GM21381 (cell line): ENCODE data around the gene QARS1.

Experiments
- ATAC-seq: cut with Tn5 transposase; IDR thresholded peaks from one replicate; pipeline ENCODE4 v1.9.1; 2021; ENCODE audit warnings: mild to moderate bottlenecking, moderate library complexity; ENCODE audit not compliant: unreplicated experiment

Gene QARS1

DNA sequence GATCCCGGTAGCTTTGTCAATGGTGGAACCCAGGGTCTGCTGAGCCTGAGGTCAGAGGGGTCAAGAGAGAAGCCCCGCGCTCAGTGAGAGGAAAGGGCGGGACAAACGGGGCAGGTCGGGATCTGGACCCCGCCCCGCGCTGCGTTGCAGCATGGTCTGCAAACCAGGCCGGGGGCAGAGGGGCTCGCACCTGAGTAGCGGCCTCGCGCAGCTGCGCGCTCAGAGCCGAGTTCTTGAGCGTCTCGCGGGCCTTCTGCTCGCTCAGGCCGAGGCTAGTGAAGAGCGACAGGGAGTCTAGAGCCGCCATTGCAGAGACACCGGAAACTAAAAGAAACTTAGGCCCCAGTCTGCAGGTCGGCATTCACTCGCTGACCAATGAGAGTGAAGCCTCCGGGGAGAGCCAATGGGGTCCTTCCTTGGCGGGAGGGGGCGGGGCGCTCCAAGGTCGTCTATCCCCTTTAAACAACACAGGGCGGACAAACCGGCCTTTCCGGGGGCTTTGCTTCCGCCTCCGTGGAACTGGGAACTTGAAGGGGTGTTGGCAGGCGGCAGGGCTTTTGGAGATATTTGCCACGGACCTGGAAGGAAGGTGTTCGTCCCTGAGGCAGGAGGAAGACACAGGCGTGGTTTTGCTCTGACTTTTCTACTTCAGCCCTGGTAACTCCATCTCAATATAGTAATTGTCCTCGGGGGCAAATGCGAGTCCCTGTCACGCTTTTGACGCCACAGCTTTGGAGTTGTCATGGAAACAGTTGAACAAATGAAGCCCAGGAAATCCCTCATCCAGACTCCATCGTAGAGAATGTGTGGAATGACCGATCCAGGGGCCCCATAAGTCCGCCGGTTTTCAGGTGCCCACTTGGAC, at the start of gene QARS1:
Gene QARS1, minus strand, starts transcription at position 331 of the 865 bp plus-strand sequence. Its CDS starts 24 bp downstream, at position 307.
- peak; percentile 81 for ATAC-seq

DNA sequence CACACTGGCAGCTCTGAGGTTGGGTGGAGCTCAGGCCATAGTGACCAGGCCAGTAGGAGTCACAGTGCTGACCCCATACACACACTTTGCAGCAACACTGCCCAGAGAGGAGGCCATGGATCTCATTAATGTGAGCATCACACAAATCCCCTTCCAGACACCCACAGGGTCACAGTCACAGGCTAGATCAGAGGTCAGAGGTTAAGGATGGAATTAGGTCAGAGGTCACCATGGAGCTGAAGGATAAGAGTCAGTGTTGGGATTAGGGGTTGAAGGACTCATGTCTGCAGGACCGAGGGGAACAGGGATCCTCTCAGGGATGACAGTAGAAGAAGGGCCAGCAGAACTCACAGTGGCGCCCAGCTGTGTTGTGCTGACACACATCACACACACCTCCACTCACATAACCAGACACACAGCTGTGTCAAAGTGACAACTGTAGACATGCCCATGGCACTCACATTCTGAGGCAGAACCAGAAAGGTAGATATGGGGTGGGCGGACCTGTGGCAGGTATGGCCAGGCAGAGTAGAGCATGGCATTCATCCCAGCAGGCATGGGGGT, 48.9 kb upstream of the QARS1 start:
- no peak for ATAC-seq

- ATAC-seq = no peak
These were observed 47.1 kb upstream of the QARS1 start for GRCh38 chr3:49151610-49152009.

GRCh38 chr3:49148159-49148558, 43.6 kb upstream of the QARS1 start:
- no peak for ATAC-seq

- ATAC-seq = no peak
These were observed 35.5 kb upstream of the QARS1 start for GRCh38 chr3:49140080-49140479.

DNA sequence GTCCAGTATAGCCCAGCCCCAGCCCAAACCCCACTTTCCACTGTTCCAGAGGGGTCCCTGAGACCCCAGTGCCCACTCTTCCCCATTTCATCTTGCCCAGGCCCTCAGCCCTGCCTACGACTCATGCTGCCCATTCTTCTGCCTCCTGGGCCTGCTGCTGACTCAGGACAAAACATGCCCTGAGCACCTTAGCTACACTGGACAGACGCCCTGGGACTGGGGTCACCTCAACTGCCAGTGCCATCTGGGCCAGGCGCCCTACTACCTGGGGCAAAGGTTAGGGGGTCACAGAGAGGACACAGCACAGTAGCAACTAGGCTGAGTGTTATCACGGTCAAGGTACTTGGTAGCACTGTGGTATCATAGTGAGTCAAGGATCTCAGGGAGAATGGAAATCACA, 30.9 kb upstream of the QARS1 start:
- ATAC-seq = no peak

DNA sequence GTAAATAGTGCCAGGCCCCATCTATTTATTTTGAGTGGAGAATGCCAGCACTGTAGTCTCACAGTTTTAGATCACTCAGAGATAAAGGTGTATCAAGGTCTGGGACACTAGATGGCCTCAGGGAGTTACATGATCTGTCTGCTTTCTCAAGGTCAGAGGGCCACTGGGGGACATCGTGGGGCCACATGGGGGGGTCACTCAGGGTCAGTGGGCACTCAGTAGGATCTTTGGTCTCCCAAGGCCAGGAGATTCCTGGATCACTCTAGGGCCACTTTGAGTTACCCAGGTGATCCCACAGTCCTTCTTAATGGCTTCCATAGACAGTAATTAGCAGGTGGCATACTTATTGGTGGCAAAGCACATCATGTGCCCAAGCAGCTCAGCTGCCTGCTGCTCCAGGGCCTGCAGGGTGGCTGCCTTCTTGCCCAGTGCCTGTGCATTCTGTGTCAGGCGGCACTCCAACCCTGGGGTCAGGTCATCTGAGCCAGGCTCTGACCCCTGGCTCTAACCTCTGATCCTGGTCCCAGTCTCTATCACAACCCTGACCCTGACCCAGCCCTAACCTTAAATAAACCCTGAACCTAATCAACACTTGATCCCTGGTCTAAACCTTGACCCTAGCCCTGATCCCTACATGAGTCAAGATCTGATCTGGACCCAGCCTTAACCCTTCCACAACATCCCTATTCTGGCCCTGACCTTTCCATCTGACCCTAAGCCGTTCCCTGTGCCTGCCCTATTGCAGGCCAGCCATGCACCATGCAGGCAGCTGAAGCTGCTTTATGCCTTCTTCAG, 30.1 kb upstream of the QARS1 start:
- ATAC-seq = no peak

GRCh38 chr3:49133226-49133951, 28.8 kb upstream of the QARS1 start:
- ATAC-seq = no peak

DNA sequence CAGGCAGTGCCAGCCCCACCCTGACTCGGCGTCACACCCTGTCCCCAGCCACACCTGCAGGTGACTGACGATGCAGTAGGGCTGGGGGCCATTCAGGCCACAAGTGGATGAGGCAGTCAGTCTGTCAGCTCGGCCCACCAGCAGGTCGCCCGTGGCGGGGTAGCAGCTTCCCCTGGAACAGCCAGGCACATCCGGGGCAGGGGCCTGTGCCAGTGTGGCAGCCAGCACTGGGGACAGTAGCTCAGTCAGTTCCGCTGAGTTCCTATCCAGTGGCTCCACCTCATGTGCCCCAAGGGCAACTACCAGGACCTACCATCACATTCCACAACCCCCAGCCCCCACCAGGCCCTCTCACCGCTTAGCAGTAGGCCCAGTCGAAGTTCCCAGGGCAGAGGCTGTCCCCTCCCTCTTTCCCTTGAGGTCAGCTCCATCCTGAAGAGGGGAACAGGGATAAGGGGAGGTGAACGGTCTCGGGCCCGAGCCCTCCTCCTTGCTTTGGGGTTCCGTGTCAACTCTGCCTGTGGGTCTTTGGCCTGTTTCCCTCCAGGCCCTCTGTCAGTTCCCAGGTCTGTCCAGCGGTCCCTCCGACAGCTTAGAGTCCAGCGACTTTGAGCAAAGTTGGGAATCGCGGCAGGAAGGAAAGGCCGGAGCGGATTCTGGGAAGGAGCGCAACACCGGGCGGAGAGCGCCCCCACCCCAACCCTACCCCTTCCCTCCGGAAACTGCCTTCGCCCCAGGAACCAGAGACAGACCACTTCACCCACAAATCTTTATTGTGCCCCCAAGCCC, 28.1 kb upstream of the QARS1 start, which contains the start of gene LAMB2:
Gene LAMB2, minus strand, starts transcription at position 614 of the 789 bp plus-strand sequence. Its CDS starts 183 bp downstream, at position 431.
- ATAC-seq = no peak

- no peak for ATAC-seq
These were observed 27.5 kb upstream of the QARS1 start for GRCh38 chr3:49132073-49132436.

GRCh38 chr3:49131576-49131975, 27.0 kb upstream of the QARS1 start:
- ATAC-seq = no peak

DNA sequence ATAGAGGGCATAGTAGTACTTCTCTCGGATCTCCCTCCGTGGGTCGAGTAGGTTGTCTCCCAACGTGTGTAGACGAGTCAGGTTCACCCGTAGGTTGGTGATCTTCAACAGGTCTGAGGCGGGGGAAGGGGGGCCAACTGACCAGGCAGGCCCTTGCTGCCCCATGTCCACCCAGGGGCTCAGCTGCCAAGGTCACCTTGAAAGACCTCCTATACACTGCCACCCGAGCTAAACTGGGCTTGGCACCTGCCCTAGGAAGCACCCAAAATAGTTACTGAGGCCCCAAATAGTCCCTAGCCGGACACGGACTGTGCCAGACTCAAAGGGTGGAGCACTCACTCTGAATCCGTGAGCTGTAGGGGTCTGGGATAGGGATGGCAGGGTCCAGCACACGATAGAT, 26.5 kb upstream of the QARS1 start:
- ATAC-seq = no peak

GRCh38 chr3:49124991-49125670, 20.6 kb upstream of the QARS1 start:
- ATAC-seq = no peak

- no peak for ATAC-seq
These were observed 19.6 kb upstream of the QARS1 start for GRCh38 chr3:49124203-49124602.

DNA sequence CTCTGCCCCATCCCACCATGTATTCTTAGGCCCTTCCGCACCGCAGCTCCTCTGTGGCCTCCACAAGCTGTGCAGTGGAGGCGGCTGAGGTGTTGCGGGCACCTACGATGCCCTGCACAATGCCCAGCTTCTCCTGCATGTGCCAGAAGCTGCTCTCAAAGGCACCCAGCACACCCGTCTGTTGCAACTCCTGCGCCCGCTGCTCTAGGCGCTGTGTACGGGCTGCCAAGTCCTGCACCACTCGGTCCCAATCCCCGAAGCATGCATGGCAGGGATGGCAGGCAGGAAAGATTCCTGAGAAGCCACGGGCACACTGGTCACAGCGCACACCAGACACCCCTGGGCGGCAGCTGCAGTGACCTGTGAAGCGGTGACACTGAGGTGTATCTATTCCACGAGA, 19.1 kb upstream of the QARS1 start:
- no peak for ATAC-seq

GRCh38 chr3:49122886-49123545, 18.5 kb upstream of the QARS1 start:
- ATAC-seq = no peak

DNA sequence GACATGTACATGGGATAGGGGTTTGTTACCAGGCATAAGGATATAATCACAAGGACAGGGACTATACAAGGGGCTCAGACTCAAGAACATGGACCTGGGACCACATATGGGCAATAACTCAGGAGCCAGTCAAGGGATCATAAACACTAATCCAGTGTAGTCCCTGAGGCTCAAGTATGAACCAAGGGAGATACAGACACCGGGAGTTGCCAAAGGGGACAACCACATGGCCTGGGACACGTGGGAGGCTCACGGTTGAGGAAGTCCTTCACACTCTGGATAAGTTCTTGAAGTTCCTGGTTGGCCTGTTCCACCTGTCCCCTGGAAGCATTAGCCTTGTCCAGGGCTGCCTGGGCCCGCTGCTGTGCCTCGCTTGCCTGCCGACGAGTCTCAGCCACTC, 17.9 kb upstream of the QARS1 start:
- ATAC-seq = no peak

GRCh38 chr3:49122022-49122421, 17.5 kb upstream of the QARS1 start:
- no peak for ATAC-seq

DNA sequence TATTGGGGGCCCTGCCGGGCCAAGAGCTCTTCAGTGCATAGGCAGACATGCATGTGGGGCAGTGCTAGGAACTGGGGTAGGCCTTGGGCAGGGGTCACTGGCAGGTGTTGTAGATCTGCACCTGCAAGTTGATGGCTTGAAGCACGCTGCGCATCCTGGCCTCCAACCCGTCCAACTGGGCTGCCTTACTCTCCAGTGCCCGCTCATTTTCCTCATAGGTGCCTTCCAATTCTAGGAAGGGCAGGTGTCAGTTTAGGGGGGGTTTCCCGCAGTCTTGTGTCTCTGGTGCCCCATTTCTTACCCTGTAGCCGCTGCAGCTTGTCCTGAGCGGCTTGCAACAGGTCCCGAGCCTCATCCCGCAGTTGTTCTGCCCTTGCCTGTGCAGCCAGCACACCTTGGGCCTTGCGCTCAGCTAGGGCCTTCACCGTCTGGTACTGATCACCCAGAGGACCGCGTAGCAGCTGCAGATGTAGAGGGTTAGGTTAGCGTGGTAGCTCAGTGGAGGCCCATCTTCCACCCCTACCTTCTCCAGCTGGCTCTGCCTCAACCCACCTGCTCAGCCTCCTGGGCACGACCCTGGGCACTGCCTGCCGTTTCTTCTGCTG, 16.7 kb upstream of the QARS1 start:
- peak; percentile 6 for ATAC-seq
